ENCODE results near the gene EPM2A.

EPM2A gene

DNA sequence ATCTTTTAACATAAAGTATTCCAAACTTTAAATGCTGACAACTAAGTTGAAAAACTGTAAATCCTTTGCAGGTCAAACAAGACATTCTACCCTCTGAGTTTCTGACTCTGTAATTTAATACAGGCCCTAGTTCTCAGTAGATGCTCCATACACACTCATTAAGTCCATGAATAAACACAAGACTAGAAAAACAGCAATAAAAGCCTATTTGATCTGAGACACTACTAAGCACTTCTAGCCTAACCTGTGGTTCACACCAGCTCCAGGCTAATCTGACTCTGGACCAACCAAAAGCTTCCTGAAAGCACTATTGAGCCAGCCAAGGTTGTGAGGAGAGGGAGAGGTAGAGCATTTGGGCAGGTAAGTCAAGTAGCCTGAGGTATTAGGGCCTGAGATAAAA lies 103.9 kb downstream of the EPM2A start:
- H3K9ac ChIP-seq (ENCODE audit: low read length) = no peak overlapping the region
- H3K4me1 ChIP-seq (ENCODE audit: control insufficient read depth, insufficient read depth, low read length) = no peaks in the 10 kb centered on the region
- H3K9me3 ChIP-seq (ENCODE audit: control insufficient read depth, low read length) = no peaks in the 10 kb centered on the region
- no peaks in the 10 kb centered on the region for H3K27me3 ChIP-seq (replicated peaks; ENCODE audit: control insufficient read depth, insufficient read depth, low read length)
- no peaks in the 10 kb centered on the region for H3K36me3 ChIP-seq (ENCODE audit: control insufficient read depth, insufficient read depth, low read length, severe bottlenecking)
- DNase-seq (ENCODE audit: low read depth) = no peak
- no peak overlapping the region for H3K4me3 ChIP-seq (ENCODE audit: low read length)

DNA sequence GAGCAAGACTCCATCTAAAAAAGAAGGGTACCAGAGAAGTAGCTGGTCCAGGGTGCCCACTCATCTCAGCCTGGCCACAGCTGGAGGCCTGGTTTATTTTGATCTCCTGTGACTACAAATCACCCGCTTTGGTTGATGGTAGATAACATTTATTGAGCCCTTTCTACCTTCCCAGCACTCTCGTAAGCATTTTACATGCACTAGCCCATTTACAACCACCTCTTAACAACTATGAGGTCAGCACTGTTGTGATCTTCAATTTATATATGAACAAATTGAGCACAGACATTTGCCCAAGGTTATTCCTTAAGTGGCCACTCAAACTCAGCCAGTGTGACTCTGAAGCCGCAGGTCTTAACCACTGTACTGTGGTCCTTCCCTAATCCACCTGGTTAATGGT lies 104.7 kb downstream of the EPM2A start:
- H3K9me3 ChIP-seq (ENCODE audit: control insufficient read depth, low read length) = no peaks in the 10 kb centered on the region
- H3K27me3 ChIP-seq (replicated peaks; ENCODE audit: control insufficient read depth, insufficient read depth, low read length) = no peaks in the 10 kb centered on the region
- no peak overlapping the region for H3K4me3 ChIP-seq (ENCODE audit: low read length)
- no peak for DNase-seq (ENCODE audit: low read depth)
- H3K36me3 ChIP-seq (ENCODE audit: control insufficient read depth, insufficient read depth, low read length, severe bottlenecking) = no peaks in the 10 kb centered on the region
- H3K9ac ChIP-seq (ENCODE audit: low read length) = no peak overlapping the region
- H3K4me1 ChIP-seq (ENCODE audit: control insufficient read depth, insufficient read depth, low read length) = no peaks in the 10 kb centered on the region

DNA sequence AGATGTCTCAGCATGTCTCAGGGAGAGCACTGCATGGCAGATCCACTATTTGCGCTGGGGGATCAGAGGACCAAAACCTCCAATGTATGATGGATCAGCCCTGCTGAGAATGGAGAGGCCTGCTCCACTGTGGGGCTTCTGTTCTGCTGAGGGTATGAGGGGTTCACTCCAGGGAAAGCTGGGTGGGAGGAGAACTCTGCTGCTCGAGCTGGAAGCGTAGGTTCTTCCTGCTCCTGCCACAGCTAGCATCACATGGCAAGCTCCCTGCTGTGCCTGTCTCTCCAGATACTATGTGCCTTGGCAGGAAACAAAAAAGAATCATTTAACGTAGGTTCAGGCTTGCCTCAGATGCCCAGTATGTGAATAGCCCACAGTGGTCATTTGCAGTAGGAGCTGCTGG lies 105.8 kb downstream of the EPM2A start:
- Histone ChIP-seq H3K27me3 (replicated peaks; ENCODE audit: control insufficient read depth, insufficient read depth, low read length) (no peaks in the 10 kb centered on the region), H3K9me3 (ENCODE audit: control insufficient read depth, low read length) (no peaks in the 10 kb centered on the region), H3K4me1 (ENCODE audit: control insufficient read depth, insufficient read depth, low read length) (no peaks in the 10 kb centered on the region), H3K4me3 (ENCODE audit: low read length) (no peak overlapping the region), H3K36me3 (ENCODE audit: control insufficient read depth, insufficient read depth, low read length, severe bottlenecking) (no peaks in the 10 kb centered on the region), H3K9ac (ENCODE audit: low read length) (no peak overlapping the region)
- DNase-seq (ENCODE audit: low read depth) = no peak

DNA sequence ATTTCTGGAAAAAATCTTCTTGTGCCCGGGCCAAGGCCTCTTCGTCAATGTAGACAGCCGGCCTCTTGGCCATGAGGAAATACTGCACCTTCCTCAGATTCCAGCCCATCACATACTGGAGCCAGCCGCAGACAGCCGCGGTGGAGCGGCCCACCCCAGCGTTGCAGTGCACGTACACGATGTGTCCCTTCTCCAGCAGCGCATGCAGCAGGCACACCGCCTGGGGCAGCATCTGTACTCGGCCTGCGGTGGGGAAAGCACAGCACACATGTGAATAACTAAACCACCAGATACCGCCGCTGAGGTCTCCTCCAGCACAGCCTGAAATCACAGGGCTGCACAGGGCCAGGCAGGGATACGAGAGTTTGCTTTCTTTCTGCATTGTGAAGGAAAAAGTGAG lies 107.9 kb downstream of the EPM2A start:
- no peaks in the 10 kb centered on the region for H3K4me1 ChIP-seq (ENCODE audit: control insufficient read depth, insufficient read depth, low read length)
- H3K9me3 ChIP-seq (ENCODE audit: control insufficient read depth, low read length) = no peaks in the 10 kb centered on the region
- H3K27me3 ChIP-seq (replicated peaks; ENCODE audit: control insufficient read depth, insufficient read depth, low read length) = no peaks in the 10 kb centered on the region
- H3K36me3 ChIP-seq (ENCODE audit: control insufficient read depth, insufficient read depth, low read length, severe bottlenecking) = no peaks in the 10 kb centered on the region
- H3K4me3 ChIP-seq (ENCODE audit: low read length) = no peak overlapping the region
- no peak overlapping the region for H3K9ac ChIP-seq (ENCODE audit: low read length)
- no peak for DNase-seq (ENCODE audit: low read depth)

DNA sequence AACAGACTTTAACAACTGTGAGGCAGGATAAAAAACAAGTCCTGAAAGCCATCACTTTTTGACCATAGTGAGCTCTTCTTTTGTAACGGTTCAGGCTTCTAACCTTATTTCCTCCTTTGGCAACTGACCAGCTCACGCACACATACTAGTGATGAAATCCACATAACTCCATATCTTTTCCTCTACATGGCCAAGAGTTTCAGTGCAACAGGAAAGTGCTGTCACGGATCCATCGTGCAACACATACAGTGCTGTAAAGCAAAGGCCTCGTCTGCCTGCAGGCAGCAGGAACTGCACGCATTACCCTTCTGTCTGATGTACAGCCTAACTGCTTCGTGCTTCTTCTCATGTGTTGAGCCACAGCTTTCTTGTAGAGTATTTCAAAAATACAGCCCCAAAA lies 108.5 kb downstream of the EPM2A start:
- H3K9me3 ChIP-seq (ENCODE audit: control insufficient read depth, low read length) = no peaks in the 10 kb centered on the region
- no peak for DNase-seq (ENCODE audit: low read depth)
- no peaks in the 10 kb centered on the region for H3K4me1 ChIP-seq (ENCODE audit: control insufficient read depth, insufficient read depth, low read length)
- H3K27me3 ChIP-seq (replicated peaks; ENCODE audit: control insufficient read depth, insufficient read depth, low read length) = no peaks in the 10 kb centered on the region
- no peak overlapping the region for H3K9ac ChIP-seq (ENCODE audit: low read length)
- no peaks in the 10 kb centered on the region for H3K36me3 ChIP-seq (ENCODE audit: control insufficient read depth, insufficient read depth, low read length, severe bottlenecking)
- H3K4me3 ChIP-seq (ENCODE audit: low read length) = no peak overlapping the region

DNA sequence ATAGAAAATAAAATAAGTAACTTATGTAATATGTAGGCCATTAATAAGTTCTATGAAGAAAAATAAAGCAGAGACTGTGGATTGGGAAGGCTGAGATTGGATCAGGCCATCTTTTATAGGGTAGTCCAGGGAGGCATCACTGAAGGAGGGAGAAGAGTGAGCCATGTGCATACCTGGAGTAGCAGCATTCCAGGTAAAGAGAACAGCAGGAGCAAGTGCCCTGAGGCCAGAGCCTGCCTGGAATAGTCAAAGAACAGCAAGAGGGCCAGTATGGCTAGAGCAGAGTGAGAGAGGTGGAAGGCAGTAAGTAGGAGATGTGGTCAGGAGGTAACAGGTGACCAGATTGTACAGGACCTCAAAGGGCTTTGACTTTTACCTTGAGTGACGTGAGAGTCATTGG lies 112.1 kb downstream of the EPM2A start:
- Histone ChIP-seq H3K4me1 (ENCODE audit: control insufficient read depth, insufficient read depth, low read length) (no peaks in the 10 kb centered on the region), H3K27me3 (replicated peaks; ENCODE audit: control insufficient read depth, insufficient read depth, low read length) (no peaks in the 10 kb centered on the region), H3K36me3 (ENCODE audit: control insufficient read depth, insufficient read depth, low read length, severe bottlenecking) (no peaks in the 10 kb centered on the region), H3K9me3 (ENCODE audit: control insufficient read depth, low read length) (no peaks in the 10 kb centered on the region), H3K4me3 (ENCODE audit: low read length) (no peak overlapping the region), H3K9ac (ENCODE audit: low read length) (no peak overlapping the region)
- no peak for DNase-seq (ENCODE audit: low read depth)

DNA sequence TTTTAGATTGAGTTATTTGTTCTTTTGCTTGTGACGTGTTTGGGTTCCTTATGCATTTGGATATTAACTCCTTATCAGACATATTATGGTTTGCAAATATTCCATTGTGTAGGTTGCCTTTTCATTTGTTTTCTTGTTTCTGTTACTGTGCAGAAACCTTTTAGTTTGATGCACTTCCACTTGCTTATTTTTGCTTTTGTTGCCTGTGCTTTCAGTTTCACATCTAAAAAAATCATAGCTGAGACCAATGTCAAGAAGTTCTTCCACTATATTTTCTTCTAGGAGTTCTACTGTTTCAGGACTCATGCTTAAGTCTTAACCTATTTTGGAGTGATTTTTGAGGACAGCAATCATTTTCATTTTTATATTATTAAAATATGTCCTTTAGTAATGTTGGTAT lies 113.5 kb downstream of the EPM2A start:
- H3K9me3 ChIP-seq (ENCODE audit: control insufficient read depth, low read length) = no peaks in the 10 kb centered on the region
- no peaks in the 10 kb centered on the region for H3K4me1 ChIP-seq (ENCODE audit: control insufficient read depth, insufficient read depth, low read length)
- no peak for DNase-seq (ENCODE audit: low read depth)
- no peaks in the 10 kb centered on the region for H3K27me3 ChIP-seq (replicated peaks; ENCODE audit: control insufficient read depth, insufficient read depth, low read length)
- H3K9ac ChIP-seq (ENCODE audit: low read length) = no peak overlapping the region
- H3K36me3 ChIP-seq (ENCODE audit: control insufficient read depth, insufficient read depth, low read length, severe bottlenecking) = no peaks in the 10 kb centered on the region
- no peak overlapping the region for H3K4me3 ChIP-seq (ENCODE audit: low read length)

DNA sequence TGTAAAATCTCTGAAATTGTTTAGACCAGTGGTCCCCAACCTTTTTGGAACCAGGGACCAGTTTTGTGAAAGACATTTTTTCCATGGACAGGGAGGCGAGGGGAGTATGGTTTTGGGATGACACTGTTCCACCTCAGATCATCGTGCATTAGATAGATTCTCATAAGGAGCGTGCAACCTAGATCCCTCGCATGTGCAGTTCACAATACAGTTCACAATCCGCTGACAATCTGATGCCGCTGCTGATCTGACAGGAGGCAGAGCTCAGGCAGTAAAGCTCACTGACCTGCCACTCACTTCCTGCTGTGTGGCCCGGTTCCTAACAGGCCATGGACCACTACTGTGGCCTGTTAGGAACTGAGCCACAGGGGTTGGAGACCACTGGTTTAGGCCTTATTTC lies 115.2 kb downstream of the EPM2A start:
- H3K36me3 ChIP-seq (ENCODE audit: control insufficient read depth, insufficient read depth, low read length, severe bottlenecking) = no peaks in the 10 kb centered on the region
- no peak for DNase-seq (ENCODE audit: low read depth)
- no peak overlapping the region for H3K9ac ChIP-seq (ENCODE audit: low read length)
- no peaks in the 10 kb centered on the region for H3K9me3 ChIP-seq (ENCODE audit: control insufficient read depth, low read length)
- H3K27me3 ChIP-seq (replicated peaks; ENCODE audit: control insufficient read depth, insufficient read depth, low read length) = no peaks in the 10 kb centered on the region
- no peaks in the 10 kb centered on the region for H3K4me1 ChIP-seq (ENCODE audit: control insufficient read depth, insufficient read depth, low read length)
- no peak overlapping the region for H3K4me3 ChIP-seq (ENCODE audit: low read length)

DNA sequence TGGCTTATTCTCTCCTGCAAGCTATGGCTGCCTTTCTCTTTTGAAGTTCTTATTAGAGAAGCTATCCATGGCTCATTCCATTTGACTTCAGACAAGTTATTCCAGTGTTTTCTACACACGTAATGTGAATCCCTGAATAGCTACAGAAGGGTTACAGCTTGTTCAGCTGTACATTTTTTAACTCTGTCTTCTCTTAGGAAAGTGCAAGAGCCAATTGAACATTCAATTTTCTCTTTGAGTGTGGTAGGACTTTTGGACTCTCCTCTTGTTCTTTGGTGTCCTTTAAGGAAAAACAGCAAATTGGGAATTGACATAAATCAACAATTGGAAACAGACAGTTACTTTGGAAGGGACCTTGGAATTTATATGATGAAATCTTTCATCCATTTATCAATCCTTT lies 125.8 kb downstream of the EPM2A start:
- Histone ChIP-seq H3K9me3 (ENCODE audit: control insufficient read depth, low read length) (no peaks in the 10 kb centered on the region), H3K4me3 (ENCODE audit: low read length) (no peak overlapping the region), H3K9ac (ENCODE audit: low read length) (no peak overlapping the region), H3K4me1 (ENCODE audit: control insufficient read depth, insufficient read depth, low read length) (peaks cover 3% of the 10 kb centered on the region), H3K36me3 (ENCODE audit: control insufficient read depth, insufficient read depth, low read length, severe bottlenecking) (no peaks in the 10 kb centered on the region), H3K27me3 (replicated peaks; ENCODE audit: control insufficient read depth, insufficient read depth, low read length) (no peaks in the 10 kb centered on the region)
- DNase-seq (ENCODE audit: low read depth) = no peak

DNA sequence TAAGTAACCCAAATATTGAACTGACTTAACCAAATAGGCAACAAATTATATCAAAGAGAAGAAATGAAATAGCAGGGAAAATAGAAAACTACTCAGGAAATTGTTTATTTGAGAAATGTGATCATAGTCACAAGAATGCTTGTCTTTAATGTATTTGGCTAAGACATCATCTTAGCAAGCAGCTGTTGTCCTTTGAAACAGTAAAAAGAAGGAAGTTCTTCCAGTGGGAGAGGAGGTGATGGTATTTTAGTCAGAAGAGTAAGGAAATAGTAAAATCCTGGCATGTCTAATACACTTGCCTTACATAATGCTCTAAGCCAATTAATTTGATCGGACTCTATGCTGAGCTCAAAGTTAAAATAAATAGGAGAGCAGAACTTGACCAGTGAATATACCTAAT lies 126.5 kb downstream of the EPM2A start:
- Histone ChIP-seq H3K27me3 (replicated peaks; ENCODE audit: control insufficient read depth, insufficient read depth, low read length) (no peaks in the 10 kb centered on the region), H3K36me3 (ENCODE audit: control insufficient read depth, insufficient read depth, low read length, severe bottlenecking) (no peaks in the 10 kb centered on the region), H3K4me1 (ENCODE audit: control insufficient read depth, insufficient read depth, low read length) (peaks cover 3% of the 10 kb centered on the region), H3K9me3 (ENCODE audit: control insufficient read depth, low read length) (no peaks in the 10 kb centered on the region), H3K9ac (ENCODE audit: low read length) (no peak overlapping the region), H3K4me3 (ENCODE audit: low read length) (no peak overlapping the region)
- no peak for DNase-seq (ENCODE audit: low read depth)

DNA sequence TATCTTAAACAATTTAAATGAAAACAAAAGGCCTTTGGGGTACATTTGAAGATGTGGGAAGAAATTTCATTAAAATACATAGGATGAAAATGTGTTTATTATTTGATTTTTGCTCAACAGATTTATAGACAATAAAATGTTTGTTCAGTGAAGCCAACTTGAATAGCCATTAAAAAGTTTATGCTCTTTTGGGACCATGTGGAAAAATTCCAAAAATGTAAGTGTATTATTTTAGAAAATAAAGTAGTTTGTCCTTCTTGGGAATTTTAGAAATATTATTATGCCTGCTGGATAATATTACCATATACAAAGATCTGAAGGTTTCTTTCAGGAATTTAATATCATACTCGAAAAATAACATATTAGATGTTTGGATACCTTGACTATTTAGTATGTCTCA lies 131.3 kb downstream of the EPM2A start:
- Histone ChIP-seq H3K36me3 (ENCODE audit: control insufficient read depth, insufficient read depth, low read length, severe bottlenecking) (no peaks in the 10 kb centered on the region), H3K27me3 (replicated peaks; ENCODE audit: control insufficient read depth, insufficient read depth, low read length) (no peaks in the 10 kb centered on the region), H3K9ac (ENCODE audit: low read length) (no peak overlapping the region), H3K4me3 (ENCODE audit: low read length) (no peak overlapping the region), H3K4me1 (ENCODE audit: control insufficient read depth, insufficient read depth, low read length) (peaks cover 13% of the 10 kb centered on the region), H3K9me3 (ENCODE audit: control insufficient read depth, low read length) (no peaks in the 10 kb centered on the region)
- no peak for DNase-seq (ENCODE audit: low read depth)

DNA sequence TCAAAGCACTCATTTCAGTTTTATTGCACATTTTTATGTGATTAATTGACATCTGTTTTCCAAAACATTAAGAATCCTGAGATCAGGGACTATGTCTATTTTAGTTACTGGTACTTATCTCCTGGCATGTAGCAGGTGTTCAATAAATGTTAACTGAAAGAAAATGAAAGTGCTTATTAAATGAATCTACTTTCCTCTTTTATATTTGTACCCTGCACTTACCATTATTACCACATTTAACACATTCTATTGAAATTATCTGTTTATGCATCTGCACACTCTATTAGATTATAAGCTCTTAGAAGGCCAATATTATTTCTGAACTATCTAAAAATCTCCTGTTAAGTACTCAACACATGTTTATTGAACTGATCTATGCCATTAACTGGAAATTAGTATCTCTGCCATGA lies 131.9 kb downstream of the EPM2A start:
- Histone ChIP-seq H3K9ac (ENCODE audit: low read length) (no peak overlapping the region), H3K4me3 (ENCODE audit: low read length) (no peak overlapping the region), H3K36me3 (ENCODE audit: control insufficient read depth, insufficient read depth, low read length, severe bottlenecking) (no peaks in the 10 kb centered on the region), H3K9me3 (ENCODE audit: control insufficient read depth, low read length) (no peaks in the 10 kb centered on the region), H3K4me1 (ENCODE audit: control insufficient read depth, insufficient read depth, low read length) (peaks cover 13% of the 10 kb centered on the region), H3K27me3 (replicated peaks; ENCODE audit: control insufficient read depth, insufficient read depth, low read length) (no peaks in the 10 kb centered on the region)
- DNase-seq (ENCODE audit: low read depth) = no peak

All from adipocyte (in vitro differentiated cells).